ENCODE measurements around the gene ABCA3.

Gene ABCA3

DNA sequence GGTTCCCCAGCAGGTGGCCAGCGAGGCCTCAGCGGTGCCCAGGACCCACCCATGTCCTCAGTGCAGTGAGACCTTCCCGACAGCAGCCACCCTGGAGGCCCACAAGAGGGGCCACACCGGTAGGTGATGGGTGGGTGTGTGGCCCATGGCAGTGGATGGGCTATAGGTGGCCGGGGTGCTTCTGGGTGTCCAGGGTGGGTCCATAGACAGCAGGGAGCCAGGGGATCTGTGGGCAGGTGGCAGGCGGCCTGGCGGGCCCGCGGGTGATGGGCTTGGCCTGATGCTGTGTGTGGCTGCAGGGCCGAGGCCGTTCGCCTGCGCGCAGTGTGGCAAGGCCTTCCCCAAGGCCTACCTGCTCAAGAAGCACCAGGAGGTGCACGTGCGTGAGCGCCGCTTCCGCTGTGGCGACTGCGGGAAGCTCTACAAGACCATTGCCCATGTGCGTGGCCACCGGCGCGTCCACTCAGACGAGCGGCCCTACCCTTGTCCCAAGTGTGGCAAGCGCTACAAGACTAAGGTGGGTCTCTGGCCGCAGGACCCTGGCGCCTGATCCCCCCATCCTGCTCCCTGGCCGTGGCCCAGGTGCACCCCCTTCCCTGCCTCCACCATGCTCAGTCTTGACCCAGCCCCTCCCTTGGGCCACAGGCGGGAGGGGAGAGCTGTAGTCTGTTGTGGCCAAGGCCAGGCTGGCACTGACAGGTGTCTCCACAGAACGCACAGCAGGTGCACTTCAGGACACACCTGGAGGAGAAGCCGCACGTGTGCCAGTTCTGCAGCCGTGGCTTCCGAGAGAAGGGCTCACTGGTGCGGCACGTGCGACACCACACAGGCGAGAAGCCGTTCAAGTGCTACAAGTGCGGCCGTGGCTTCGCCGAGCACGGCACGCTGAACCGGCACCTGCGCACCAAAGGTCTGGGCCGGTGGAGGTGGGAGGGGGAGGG lies 106.4 kb downstream of the ABCA3 start:
- no peak for DNase-seq (ENCODE audit: low read depth)

- no peak for DNase-seq (ENCODE audit: low read depth)
These were observed 107.3 kb downstream of the ABCA3 start for GRCh38 chr16:2233046-2233775.

- DNase-seq (ENCODE audit: low read depth), result no peak
These were observed 108.2 kb downstream of the ABCA3 start for GRCh38 chr16:2232094-2232990.

GRCh38 chr16:2231016-2231931 lies 109.3 kb downstream of the ABCA3 start:
- DNase-seq (ENCODE audit: low read depth), result no peak

DNA sequence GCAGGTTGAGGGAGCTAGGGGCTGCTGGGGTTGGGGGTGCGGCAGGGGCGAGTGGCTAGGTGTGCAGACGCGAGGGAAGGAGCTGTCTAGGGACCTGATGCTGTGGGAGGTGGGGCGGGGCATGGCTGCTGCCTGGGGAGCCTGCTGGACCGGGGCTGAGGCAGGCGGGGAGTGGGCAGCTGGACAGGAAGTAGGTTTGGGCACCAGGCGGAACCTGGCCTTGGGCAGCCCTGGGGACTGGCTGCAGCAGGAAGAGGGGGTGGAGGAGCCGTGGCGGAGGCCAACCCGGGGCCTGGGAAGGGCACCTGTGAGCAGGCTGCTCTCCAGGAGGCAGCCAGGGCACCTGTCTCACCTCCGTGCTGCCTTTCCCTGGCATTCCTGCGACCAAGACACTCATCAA lies 110.2 kb downstream of the ABCA3 start:
- no peak for DNase-seq (ENCODE audit: low read depth)

DNA sequence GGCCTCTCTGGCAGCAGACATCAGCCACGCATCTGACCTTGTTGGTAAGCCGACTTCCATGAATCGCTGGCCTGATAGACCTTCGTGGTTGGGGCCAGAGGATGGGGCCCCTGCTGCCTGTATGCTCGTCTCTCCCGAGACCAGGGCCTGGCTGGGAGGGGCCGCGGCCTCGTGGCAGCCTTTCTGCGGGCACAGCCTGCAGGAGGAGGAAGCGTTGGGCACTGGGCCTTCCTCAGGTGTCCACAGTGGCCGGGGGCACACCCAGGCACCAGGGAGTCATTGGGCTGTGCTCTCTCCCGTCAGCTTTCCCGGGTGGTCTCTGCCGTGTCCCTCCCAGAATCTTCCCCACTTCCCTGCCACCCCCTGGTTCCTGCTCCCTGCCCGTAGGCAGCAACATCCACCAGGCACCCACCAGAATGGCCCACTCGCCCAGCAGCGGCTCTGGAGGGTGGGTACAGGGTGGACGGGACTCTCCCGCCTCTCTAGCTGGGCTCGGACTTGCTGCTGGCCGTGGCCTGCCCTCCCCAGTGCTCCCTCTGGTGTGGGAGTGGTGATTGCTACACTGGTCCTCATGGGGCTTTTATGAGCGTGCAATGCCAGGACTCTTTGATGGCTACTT lies 110.8 kb downstream of the ABCA3 start:
- no peak for DNase-seq (ENCODE audit: low read depth)

DNA sequence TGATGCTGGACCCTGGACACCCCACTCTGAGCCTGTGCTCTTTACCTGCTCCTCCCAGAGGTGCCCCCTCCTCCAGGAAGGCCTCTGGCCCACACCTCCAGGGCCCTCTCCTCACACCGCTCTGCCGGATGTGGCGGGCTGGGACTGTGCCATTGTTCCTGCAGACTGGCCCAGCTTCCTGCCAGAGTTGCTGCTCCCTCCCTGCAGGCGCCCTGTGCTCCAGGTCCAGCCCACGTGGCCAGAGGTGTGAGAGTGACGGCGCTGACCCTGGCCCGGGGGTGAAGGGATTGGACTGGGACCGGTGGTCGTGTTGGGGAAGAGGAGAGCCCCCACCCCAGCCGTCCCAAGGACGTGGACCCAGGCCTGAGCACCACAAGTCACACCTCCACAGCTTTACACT lies 111.4 kb downstream of the ABCA3 start:
- DNase-seq (ENCODE audit: low read depth), result no peak

DNA sequence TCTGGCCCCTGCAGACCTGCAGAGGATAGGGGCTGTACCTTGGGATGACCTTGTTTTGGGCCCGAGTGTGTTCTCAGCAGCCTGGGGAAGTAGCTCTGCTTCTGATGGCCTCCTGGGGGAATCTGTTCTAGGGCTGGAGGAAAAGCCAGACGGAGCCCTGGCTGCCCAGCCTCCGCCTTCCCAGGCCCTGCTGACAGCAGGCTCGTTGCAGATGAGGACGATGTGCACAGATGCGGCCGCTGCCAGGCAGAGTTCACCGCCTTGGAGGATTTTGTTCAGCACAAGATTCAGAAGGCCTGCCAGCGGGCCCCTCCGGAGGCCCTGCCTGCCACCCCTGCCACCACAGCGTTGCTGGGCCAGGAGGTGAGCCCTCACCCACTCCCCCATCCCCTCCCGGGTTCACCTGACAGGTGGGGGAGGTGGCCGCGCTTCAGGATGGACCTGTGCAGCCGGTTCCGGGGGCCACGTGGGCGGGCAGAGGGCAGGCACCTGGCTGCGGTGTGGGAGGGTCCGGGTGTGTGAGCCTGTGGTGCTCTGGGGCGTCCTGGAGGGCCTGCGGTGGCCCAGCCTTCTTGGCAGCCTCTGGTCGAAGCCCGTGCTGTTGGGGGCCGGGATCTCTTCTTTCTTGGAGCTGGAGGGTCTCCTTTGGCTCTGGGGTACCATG lies 112.2 kb downstream of the ABCA3 start:
- no peak for DNase-seq (ENCODE audit: low read depth)

- no peak for DNase-seq (ENCODE audit: low read depth)
These were observed 113.6 kb downstream of the ABCA3 start for GRCh38 chr16:2226918-2227317.

- no peak for DNase-seq (ENCODE audit: low read depth)
These were observed 114.2 kb downstream of the ABCA3 start for GRCh38 chr16:2226245-2226793.

Measured in activated T-helper 9 cell treated with anti-CD3 and anti-CD28 coated beads, Interleukin-2, amount 50 U/mL, for 16 hours (primary cell).